Activated CD8-positive, alpha-beta memory T cell treated with anti-CD3 and anti-CD28 coated beads for 1 hour (primary cell): ENCODE results near the gene FOXK1.
A peak's percentile ranks its signal among the peaks of the same experiment; 100 is the strongest.
"Not testable (repeated sequence)": the region's sequence is repeated elsewhere in the genome, so short reads cannot be mapped to it uniquely, and the experiment has no call there.

ENCODE experiments used
- DNase-seq, 2 donors: peaks; one replicate each; pipeline ENCODE4 v3.0.0-alpha.2; 2020; ENCODE audit warnings: low read depth in 1 of 2; ENCODE audit errors: extremely low read depth in 1 of 2

The FOXK1 gene

DNA sequence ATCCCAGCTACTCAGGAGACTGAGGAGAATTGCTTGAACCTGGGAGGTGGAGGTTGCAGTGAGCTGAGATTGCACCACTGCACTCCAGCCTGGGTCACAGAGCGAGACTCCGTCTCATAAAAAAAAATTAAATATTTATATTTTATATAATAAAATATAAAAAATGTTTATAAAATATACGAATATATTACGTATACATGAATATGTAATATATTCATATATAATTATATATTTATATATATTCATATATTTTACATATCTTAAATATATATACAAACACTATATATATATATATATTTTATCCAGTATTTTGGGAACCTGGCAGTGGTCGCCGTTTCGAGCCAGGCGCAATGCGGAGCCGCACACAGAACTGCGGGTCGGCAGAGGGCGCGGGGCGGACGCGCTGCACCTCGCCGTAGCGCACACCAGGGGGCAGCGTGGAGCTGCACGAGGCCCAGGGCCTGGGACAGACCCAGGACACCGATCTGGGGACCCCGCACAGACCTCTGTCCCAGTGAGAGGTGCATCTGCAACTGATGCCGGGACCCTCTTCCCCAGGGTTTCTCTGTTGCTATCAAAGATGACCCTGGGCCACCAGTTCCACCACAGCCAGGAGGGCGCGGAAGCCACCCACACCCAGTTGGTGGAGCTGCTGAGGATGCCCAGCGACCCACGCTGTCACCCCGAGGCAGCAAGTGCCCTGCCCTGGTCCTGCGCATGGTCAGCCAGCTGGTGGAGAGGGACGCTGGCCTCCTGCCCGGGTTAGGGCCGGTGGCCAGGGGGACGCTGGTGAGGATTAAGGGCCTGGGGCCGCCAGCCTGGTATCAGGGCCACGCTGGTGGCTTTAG is 116.0 kb downstream of the FOXK1 start:
- DNase-seq: peak in 1 of 2 donors; percentile 43

DNA sequence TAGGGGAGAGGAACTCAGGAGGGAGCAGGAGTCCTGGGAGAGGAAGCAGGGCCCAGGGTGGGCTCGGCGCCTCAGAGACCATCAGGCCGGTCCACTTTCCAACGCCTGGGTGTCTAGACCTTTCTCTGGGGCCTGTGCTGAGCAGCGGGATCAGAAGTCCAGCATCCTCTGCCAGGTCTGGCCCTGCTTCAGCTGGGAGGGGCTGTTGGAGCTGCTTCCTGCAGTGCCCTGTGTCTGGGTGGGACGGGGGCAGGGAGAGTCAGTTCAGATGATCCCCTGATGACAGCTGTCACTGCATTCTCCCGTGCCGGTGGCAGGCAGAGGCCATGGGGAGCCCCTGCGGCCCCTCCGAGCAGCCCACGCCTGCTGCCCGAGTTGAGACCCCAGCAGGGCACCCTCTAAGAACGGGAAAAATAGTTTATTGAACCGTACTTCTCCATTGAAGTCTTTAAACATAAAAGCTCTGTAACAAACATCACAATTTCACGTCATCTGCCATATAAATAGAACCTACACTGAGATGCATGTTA is 116.7 kb downstream of the FOXK1 start:
- DNase-seq: no peak

DNA sequence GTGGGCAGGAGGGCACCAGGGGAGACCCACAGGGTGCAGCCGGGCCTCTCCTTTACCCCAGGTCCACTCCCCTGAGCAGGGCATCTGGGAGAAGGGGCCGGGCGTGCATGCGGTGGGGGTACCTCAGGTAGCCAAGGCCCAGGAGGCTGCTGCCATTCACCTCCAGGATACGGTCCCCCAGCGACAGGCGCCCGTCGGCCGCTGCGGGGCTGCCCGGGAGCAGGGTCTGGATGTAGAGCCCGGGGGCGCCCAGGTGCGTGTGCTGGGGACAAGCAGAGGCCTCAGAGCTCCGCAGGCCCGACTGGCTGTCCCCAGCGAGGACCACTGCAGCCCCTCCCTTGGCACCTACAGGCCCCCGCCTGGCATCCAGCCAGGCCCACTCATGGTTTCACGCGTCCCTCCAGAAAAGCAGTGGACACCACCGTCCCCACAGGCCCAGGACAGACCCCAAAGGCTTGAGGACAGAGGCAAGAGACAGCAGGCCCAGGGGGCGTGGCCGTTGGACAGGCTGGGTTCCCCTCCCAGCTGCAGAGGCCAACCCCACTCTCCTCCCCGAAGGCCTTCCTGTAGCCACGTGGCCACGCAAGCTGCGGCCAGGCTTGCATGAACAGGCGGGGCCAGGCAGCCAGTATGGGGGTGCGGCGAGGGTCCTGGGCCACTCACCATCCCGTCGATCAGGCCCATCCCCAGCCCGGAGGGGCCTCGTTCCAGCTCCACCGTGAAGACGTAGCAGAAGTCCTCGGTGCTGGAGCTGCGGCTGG is 117.6 kb downstream of the FOXK1 start:
- DNase-seq: no peak

DNA sequence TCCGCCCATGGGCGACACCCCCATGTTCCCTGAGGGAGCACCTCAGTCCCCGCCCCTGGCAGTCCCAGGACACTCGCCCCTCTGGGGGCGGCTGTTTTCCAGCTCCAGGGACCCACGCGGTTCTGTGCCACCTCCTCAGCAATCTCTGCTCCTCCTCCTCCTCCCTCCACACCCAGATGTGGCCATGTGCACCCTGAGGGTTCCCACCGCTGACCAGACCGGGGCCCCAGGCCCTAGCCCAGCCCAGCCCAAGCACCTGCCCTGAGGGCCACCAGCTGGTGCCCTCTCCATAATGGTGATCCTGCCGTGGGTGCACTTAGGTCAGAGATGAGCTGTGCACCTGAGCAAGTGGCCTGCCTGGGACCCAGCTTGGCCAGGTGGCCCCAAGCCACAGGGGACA is 118.4 kb downstream of the FOXK1 start:
- DNase-seq: no peak

DNA sequence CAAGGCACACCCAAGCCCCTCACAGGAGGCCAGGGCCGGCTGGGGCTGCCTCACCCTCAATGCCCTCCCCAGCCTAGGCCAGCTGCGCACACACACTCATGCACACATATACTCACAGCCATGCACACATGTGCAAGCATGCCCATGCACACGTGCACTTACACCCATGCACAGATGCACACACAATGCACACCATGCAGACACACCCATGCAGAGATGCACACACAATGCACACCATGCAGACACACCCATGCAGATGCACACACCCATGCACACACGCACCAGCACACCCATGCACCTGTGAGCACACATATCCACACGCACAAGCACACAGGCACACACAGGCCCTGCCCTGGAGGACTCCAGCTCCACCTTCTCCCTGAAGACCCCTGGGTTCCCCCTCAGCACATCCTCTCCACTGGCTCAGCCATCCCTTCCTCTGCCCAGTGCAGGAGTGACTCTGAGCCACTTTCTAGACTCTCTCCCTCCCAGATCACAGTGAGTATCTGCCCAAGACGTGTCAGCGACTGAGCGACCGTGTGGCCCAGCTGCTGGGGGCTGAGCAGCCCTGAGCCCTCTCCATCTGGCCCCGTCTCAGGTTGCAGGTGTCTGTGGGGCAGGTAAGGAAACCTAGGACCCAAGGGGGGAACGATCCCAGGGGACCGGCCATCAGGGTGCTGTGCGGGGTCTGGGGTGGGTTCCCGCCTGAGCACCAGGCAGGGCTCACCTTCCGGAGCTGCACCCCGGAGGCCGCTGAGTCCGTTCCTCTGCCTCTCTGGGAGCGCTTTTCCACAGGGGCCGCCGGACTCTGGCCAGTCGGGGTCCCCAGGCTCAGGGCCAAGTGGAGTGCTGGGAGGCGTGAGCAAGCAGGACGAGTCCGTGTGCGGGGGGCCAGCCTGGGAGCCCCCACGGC is 119.1 kb downstream of the FOXK1 start:
- no peak for DNase-seq

DNA sequence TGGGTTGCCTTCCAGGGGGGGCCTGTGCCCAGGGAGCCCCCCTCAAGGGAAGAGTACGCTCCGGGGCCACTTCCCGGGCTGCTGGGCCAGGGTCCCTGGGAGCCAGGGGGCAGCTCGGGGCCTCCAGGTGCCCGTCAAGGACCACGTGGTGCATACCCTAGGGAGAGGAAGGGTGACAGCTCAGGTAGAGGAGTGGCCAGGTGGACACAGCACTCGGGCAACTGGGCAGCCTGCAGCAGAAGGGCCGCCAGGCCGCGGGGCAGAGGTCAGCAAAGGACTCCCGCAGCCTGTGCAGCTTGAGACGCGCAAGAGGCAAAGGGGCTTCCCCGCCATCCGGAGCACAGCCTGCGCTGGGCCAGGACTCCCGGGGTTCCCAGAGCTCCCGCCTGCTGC is 119.7 kb downstream of the FOXK1 start:
- DNase-seq: no peak

DNA sequence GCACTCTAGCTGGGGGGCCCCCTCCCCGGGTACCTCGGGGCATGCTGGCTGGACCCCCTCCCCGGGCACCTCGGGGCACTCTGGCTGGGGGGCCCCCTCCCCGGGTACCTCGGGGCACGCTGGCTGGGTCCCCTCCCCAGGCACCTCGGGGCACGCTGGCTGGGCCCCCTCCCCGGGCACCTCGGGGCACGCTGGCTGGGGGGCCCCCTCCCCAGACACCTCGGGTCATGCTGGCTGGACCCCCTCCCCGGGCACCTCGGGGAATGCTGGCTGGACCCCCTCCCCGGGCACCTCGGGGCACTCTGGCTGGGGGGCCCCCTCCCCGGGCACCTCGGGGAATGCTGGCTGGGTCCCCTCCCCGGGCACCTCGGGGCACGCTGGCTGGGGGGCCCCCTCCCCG is 120.5 kb downstream of the FOXK1 start:
- DNase-seq: not testable (repeated sequence)

DNA sequence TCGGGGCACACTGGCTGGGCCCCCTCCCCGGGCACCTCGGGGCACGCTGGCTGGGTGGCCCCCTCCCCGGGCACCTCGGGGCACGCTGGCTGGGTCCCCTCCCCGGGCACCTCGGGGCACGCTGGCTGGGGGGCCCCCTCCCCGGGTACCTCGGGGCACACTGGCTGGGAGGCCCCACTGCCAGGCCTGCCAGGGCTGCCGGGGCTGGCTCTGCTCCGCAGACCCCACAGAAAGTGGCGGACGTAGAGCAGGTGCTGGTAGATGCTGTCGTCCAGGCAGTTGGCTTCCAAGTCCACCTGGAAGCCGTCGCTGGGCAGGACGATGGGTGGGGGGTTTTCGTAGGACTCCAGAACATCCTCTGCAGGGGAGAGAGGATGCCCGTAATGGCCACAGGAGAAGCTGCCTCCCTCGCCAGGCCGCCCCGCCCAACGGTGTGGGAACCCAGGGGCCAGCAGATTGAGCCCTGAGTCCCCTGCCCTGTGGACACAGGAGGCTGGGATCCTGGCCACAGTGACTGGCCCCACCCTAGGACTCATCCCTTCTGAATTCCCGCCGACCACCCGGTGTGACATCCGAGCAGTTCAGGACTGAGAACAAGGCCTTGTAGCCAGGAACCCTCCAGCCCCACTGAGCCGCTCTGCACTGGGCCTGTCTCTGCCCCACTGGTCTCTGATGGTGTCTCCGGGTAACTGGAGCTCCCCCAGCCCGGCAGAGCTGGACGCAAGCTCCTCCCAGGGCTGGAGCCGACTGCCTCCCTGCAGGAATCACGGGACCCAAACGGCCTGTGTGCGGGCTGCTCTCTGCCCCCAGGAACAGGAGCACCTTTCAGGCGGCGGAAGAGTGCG is 121.5 kb downstream of the FOXK1 start:
- no peak for DNase-seq

DNA sequence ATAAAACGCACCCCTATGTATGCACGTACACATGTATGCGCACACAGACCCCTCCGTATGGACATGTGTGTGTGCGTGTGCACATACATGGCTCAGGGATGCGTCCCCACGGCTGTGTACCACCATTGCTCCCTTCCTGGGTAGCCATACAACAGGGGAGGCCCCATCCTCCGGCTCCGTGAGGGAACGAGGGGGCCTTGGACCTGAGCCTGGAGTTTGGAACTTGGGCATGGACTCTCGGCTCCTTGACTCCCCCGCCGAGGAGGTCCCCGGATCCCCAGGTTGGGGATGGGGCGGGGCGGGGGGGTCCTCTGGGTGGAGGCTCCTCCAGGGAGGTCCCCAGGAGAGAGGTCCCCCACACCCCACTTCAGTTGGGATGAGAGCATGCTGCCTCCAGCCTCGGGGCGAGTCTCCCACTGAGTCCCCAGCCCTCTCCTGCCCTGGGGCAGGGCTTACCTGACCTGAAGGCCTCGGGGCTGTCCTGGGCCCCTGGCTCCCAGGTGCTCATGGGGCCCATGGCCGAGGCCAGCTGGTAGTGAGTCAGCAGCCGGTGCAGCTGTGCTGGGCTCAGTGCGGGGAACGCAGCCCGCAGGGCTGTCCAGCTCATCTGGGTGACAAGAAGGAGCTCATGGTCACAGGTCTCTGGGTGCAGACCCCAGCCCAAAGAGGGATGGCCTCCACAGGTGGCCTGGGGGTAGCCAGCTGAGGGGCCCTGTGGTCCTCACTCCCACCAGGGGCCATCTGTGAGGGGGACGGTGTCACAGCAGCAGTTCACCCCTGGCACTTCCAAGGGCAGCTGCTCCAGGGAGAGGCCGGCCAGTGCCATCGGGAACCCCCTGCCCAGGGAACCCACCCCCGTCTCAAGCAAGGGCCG is 123.3 kb downstream of the FOXK1 start:
- no peak for DNase-seq

DNA sequence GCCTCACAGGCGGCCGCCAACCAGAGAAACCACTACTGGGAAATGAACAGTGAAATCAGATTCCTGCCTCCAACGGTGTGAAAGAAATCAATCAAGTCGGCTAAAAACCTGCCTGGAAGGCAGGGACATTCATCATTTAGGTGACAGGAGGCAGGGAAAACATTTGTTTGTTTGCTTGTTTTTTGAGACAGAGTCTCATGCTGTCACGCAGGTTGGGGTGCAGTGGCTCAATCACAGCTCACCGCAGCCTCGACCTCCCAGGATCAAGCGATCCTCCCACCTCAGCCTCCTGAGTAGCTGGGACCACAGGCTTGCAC is 123.8 kb downstream of the FOXK1 start:
- no peak for DNase-seq

DNA sequence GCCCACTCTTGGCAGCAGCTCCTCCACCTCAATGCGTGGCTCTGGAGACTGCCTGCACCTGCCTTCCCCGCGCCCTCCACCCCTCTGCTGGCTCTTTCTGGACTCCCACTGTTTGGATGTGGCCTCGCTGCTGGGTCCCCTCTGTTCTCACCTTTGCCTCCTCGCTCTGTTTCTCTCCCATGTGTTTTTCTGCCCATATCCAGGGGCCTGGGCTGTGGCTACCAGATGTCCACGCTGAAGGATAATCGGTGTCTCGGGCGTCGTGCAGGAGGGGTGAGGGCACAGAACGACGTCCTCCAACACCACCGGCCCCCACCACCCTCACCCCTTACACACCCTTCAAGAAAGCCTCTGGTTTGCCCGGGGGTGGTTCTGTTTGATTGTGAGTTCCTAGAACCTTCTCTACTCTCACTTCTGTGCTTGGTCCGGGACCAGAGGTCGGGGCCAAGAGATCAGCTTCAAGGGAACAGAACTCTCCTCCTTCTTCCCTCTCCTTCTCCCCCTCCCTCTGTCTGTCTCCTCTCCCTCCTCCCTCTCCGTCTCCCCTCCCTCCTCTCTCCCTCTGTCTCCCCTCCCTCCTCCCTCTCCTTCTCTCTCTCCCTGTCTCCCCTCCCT is 125.0 kb downstream of the FOXK1 start:
- no peak for DNase-seq

DNA sequence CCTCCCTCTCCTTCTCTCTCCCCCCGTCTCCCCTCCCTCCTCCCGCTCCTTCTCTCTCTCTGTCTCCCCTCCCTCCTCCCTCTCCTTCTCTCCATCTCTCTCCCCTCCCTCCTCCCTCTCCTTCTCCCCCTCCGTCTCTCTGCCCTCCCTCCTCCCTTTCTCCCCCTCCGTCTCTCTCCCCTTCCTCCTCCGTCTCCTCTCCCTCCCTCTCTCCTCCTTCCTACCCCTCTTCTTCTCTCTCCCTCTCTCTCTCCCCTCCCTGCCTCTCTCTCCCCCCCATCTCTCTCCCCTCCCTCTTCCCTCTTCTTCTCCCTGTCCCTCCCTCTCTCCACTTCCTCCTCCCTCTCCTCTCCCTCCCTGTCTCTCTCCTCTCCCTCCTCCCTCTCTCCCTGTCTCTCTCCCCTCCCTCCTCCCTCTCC is 125.5 kb downstream of the FOXK1 start:
- no peak for DNase-seq

DNA sequence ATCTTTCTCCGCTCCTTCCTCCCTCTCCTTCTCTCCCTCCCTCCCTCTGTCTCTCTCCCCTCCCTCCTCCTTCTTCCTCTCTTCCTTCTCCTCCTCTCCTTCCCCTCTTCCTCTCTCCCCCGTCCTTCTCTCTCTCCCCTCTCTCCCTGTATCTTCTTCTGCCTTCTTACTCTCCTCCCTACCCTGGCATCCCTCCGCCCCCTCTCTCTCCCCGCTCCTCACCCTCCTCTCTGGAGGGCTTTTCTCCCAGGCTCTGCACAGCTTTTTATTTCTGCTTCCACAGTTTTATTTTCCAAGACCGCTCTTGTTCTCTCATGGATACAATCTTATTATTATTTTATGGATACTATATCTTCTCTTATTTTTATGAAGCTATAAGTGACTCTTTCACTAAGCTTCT is 125.9 kb downstream of the FOXK1 start:
- DNase-seq: no peak

DNA sequence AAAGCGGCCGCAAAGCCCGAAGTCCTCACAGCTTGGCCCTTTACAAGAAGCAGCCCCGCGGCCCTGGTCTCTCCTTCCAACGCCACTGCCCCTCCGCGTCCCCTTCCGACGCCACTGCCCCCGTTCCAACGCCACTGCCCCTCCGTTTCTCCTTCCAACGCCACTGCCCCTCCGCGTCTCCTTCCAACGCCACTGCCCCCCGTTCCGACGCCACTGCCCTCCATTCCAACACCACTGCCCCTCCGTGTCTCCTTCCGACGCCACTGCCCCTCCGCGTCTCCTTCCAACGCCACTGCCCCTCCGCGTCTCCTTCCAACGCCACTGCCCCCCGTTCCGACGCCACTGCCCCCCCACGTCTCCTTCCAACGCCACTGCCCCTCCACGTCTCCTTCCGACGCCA is 126.5 kb downstream of the FOXK1 start:
- DNase-seq: no peak

DNA sequence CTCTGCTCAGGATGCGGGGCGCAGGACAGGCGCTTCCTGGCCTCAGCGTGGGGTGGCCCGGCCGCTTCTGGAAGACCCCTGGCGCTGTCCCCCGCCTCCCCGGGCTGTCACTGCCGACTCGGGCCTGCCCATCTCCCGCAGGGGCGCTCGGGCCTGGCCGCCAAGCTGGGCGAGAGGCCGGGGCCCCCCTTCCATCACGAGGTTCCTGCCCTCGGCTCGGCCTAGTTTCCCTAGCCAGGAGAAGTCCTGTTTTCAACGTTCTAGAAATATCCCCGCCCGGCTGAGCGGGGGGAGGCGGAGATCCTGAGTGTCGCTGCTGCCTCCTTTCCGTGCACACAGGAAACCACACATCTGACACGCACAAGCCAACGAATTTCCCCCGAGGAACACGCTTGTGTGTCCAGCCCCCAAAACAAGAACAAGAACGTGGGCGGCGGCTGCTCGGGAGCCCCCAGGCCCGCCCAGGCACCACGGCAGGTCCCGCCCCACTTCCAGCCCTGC is 127.0 kb downstream of the FOXK1 start:
- DNase-seq: no peak

DNA sequence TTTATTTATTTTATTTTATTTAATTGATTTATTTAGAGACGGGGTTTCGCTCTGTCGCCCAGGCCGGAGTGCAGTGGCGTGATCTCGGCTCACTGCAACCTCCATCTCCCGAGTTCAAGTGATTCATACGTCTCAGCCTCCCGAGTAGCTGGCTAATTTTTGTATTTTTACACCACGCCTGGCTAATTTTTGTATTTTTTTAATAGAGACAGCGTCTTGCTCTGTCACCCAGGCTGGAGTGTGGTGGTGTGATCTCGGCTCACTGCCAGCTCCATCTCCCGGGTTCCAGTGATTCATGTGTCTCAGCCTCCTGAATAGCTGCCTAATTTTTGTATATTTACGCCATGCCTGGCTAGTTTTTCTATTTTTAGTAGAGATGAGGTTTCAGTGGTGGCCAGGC is 127.6 kb downstream of the FOXK1 start:
- DNase-seq: no peak

DNA sequence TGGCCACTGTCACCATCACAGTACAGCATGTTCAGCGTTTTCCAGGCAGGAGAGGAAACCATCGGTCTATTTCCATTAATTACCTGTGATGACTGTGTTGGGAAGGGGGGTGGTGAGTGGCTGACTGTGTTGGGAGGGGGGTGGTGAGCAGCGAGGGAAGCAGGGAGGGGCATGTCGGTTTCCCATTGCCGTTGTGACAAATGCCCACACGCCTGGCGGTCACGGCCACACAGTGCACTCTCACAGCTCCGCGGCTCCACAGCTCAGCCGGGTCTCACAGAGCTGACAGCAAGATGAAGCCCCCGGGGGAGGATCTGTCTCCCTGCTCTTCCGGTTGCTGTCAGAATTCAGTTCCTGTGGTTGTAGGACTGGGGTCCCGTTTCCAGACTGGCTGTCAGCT is 132.3 kb downstream of the FOXK1 start:
- no peak for DNase-seq

DNA sequence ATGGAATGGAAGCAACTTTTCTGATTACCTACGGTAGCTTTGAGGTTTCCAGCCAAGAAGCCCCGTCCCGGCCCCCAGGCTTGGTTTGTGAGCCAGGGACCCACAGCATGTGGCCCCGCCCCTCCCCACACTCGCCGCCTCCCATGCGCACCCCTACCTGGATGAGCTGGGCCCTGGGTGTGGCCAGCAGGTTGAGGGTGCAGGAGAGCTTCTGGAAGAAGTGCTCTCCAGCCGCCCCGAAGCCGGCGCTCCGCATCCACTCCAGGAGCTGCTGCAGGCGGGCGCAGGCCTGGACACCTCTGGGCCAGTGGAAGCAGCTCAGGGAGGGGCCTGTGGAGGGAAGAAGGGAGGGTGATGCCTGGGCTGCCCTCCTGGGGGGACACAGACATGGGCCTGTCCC is 133.0 kb downstream of the FOXK1 start:
- DNase-seq: no peak
